HepG2 (cell line): ENCODE results near the gene CHD9NB.

ENCODE experiments used
- BCLAF1 ChIP-seq: fragments of 450-650 bp; IDR thresholded peaks from 2 replicates; pipeline ENCODE4 v1.6.1; 2017; ENCODE audit warnings: mild to moderate bottlenecking
- MED1 ChIP-seq: sonication (generic); formaldehyde crosslinking; IDR thresholded peaks from 2 replicates; pipeline ENCODE4 v1.4.0; 2020; ENCODE audit warnings: missing genetic modification reagents
- PREB ChIP-seq: sonication (generic); formaldehyde crosslinking; IDR thresholded peaks from 2 replicates; pipeline ENCODE4 v1.4.0; 2020; ENCODE audit warnings: missing genetic modification reagents

GRCh38 chr16:53031323-53031942 lies 21.3 kb downstream of the CHD9NB start:
- TF ChIP-seq MED1 (CRISPR knock-in tag) (no peak), PREB (CRISPR knock-in tag) (no peak), BCLAF1 (no peak)
